GM21367 (cell line): ENCODE data around the gene MAP3K2.

Source experiments
- ATAC-seq: cut with Tn5 transposase; IDR thresholded peaks from one replicate; pipeline ENCODE4 v1.9.1; 2021; ENCODE audit not compliant: unreplicated experiment

MAP3K2 gene

GRCh38 chr2:127308586-127309138 is 79.1 kb downstream of the MAP3K2 start:
- no peak for ATAC-seq

GRCh38 chr2:127305990-127306585 is 81.7 kb downstream of the MAP3K2 start:
- no peak for ATAC-seq

- no peak for ATAC-seq
Measured at GRCh38 chr2:127302168-127302567, 85.6 kb downstream of the MAP3K2 start.

GRCh38 chr2:127293748-127294562 is 93.8 kb downstream of the MAP3K2 start, which contains the start of gene ERCC3:
Gene ERCC3 (minus strand): TSS chr2:127294144. CDS start chr2:127294081, 63 bp downstream.
- peak; percentile 99 for ATAC-seq

- ATAC-seq, result no peak
Measured at GRCh38 chr2:127293386-127293747, 94.4 kb downstream of the MAP3K2 start.

- ATAC-seq, result no peak
Measured at GRCh38 chr2:127288274-127288673, 99.5 kb downstream of the MAP3K2 start.

GRCh38 chr2:127283275-127283674 is 104.5 kb downstream of the MAP3K2 start:
- no peak for ATAC-seq

- no peak for ATAC-seq
Measured at GRCh38 chr2:127280693-127281092, 107.1 kb downstream of the MAP3K2 start.

GRCh38 chr2:127279781-127280180 is 108.0 kb downstream of the MAP3K2 start:
- ATAC-seq, result no peak

- no peak for ATAC-seq
Measured at GRCh38 chr2:127278959-127279358, 108.8 kb downstream of the MAP3K2 start.

GRCh38 chr2:127277028-127277427 is 110.7 kb downstream of the MAP3K2 start:
- peak; percentile 76 for ATAC-seq

- ATAC-seq, result no peak
Measured at GRCh38 chr2:127275789-127276188, 112.0 kb downstream of the MAP3K2 start.

GRCh38 chr2:127275356-127275755 is 112.4 kb downstream of the MAP3K2 start:
- ATAC-seq, result no peak

- ATAC-seq, result no peak
Measured at GRCh38 chr2:127270663-127271062, 117.1 kb downstream of the MAP3K2 start.

- no peak for ATAC-seq
Measured at GRCh38 chr2:127261804-127262406, 125.9 kb downstream of the MAP3K2 start.

- no peak for ATAC-seq
Measured at GRCh38 chr2:127259355-127259754, 128.4 kb downstream of the MAP3K2 start.

GRCh38 chr2:127256866-127257265 is 130.9 kb downstream of the MAP3K2 start:
- ATAC-seq, result no peak

GRCh38 chr2:127256381-127256780 is 131.4 kb downstream of the MAP3K2 start:
- ATAC-seq, result no peak

- no peak for ATAC-seq
Measured at GRCh38 chr2:127255721-127256120, 132.1 kb downstream of the MAP3K2 start.

- ATAC-seq, result no peak
Measured at GRCh38 chr2:127255146-127255545, 132.6 kb downstream of the MAP3K2 start.

- ATAC-seq, result no peak
Measured at GRCh38 chr2:127254386-127254981, 133.3 kb downstream of the MAP3K2 start.
